GM18870 (cell line): Measurements from ENCODE around the gene TMEM243.

Experiments
- ATAC-seq: cut with Tn5 transposase; IDR thresholded peaks from one replicate; pipeline ENCODE4 v1.9.1; 2021; ENCODE audit warnings: moderate library complexity; ENCODE audit not compliant: unreplicated experiment

The TMEM243 gene

GRCh38 chr7:87159538-87159937 lies 60.0 kb downstream of the TMEM243 start:
- ATAC-seq: peak; percentile 41

- ATAC-seq: no peak
These were observed 62.8 kb downstream of the TMEM243 start for GRCh38 chr7:87156709-87157108.

DNA sequence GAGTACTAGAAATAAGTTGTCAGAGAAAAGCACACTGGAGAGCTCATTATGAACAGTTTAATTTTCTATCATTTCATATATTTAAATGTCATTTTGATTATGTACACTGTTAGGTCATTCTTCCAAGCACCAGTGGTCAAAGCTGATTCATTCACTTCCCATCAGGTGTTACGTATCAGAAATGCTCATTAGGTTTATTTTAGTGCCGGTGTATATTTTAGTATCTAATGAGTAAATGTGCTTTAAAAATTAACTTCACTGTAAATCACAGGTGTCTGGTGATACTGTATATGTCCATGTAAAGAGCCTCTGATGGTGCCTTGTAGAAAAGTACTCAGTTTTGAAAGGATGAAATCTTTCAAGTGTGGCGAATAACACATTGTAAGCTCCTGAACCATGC lies 63.7 kb downstream of the TMEM243 start:
- ATAC-seq: no peak

GRCh38 chr7:87154569-87154968 lies 65.0 kb downstream of the TMEM243 start:
- no peak for ATAC-seq

DNA sequence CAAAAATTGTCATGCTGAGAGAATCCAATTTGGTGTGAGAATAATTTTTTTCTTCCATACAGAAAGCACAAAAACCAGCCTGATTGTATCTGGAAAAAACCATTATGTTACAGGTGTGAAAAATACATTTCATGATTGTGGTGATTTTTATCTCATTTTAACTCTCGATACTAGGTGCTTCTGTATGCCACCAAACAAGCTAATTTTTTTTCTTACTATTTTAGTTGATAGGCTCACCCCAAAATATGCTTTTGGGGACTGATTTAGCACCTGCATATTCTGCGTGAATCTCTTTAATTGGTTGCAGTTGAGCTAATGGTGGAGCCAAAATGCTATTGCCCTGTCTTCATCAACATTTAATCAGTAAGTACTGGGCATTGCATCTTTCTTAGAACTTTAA lies 65.4 kb downstream of the TMEM243 start:
- ATAC-seq: no peak

DNA sequence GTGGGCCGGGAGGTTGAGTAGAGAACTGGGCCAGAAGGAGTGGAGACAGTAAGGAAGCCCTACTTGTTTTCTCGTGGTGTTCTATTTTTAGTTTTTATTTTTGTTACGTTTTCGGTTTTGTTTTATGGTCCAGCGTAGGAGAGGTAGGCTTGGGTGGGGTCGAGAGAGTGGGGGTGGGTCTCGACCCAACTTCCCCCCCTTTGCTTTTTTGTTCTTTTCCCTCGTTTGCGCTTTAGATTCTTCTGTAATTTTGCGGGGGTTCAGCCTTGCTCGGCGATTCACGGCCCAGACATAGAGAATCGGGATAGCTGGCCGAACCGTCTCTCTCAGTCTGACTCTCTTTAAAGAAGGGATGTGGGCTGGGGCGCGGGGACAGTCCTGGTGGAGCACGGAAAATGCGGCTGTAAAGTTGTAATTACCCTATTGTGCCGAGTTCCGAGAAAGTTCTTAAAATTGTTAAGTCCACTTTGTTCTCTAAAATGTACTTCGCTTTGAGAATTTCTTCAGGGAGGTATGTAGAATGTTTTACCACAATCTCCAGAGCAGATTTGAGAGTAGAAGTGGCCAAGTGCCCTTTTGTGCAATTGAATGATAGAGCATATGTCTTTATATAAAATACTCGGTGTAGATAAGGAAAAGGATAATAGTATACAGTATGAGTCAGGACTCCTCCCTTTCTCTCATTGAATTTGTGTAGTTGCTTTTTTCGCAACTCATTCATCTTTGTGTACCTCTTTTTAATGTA lies 66.5 kb downstream of the TMEM243 start:
- ATAC-seq: peak; percentile 8

- ATAC-seq: peak; percentile 64
These were observed 67.2 kb downstream of the TMEM243 start, which contains the start of gene DMTF1 for GRCh38 chr7:87152112-87152896. DMTF1 (plus strand) TSS chr7:87152453; CDS start chr7:87164942, 12,489 bp downstream.

- no peak for ATAC-seq
These were observed 67.8 kb downstream of the TMEM243 start for GRCh38 chr7:87151729-87152111.

GRCh38 chr7:87151002-87151728 lies 68.4 kb downstream of the TMEM243 start:
- no peak for ATAC-seq

DNA sequence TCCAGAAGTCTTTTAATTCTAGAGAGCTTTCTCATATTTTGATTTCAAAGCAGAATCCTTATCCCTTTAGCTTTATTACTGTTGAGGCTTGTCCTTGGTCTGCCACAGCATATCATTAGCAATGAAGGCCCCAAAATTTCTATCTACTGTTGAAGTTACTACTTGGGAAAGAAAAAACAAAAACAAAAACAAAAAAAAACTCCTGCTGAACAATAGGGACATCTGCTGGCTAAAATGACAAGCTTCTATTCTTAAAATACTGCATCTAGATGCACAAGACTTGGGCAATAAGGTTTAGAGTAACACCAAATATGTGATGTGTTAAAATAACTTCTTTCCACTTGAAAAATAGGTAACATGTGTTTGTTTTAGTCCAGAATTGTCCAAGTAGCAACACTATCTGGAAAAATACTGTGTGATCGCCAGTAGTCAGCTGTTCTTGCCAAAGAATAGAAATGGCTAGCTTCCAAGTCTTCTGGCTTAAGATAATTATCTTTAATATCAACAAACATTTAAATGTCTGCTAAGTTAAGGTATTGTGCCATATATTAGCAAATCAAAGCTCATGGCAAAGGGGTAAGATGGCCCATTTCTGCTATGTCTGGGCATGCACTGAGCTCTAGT lies 71.1 kb downstream of the TMEM243 start:
- ATAC-seq: no peak

- no peak for ATAC-seq
These were observed 72.0 kb downstream of the TMEM243 start for GRCh38 chr7:87147500-87147899.

DNA sequence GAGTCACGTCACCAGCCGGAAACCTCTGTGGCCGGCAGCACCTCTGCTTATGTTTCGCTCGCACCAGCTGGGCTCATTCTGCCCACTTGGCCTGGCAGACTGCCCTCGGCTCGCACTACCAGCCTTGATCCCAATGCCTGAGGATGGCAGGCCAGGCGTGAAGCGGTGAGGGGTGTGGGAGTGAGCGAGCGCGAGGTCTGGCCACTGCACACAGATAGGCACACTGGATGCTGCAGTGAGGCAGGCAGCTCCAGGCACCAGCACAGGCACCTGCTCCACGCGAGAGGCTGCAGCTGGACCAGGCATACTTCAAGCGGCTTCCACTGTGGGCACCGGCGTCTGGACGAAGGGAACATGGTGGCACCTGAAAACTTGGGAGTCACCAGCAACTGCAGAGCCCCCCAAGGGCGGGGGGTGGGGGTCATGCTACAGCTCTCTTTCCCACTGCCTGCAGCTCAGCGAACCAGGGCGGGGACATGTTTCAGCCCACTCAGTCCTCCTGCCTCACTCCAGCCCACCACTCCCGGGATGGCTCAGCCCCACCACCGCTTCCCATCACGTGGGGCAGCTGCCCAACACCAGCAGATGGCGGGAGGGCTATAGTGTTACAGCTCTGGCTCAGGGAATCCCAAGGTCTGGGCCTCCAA lies 72.7 kb downstream of the TMEM243 start:
- ATAC-seq: no peak
